HepG2 (cell line): ENCODE data around the gene RNGTT.

Experiments used
- CAMTA2 ChIP-seq: sonication (generic); formaldehyde crosslinking; IDR thresholded peaks from 2 replicates; pipeline ENCODE4 v1.4.0; 2020; ENCODE audit warnings: mild to moderate bottlenecking, missing genetic modification reagents, borderline replicate concordance
- EP300 ChIP-seq, 3 experiments: sonication (generic) in 1 of 3; formaldehyde crosslinking in 1 of 3; IDR thresholded peaks; 2 replicates each; pipeline versions ENCODE4 v1.5.1 to v1.6.1; 2011 to 2020; ENCODE audit warnings: low read depth in 2 of 3, low read length in 2 of 3, borderline replicate concordance in 1 of 3, improper control_type of control experiment in 1 of 3, mild to moderate bottlenecking in 1 of 3, missing genetic modification reagents in 1 of 3, moderate library complexity in 1 of 3
- GABPA ChIP-seq, 2 experiments: IDR thresholded peaks; 2 replicates each; pipeline ENCODE4 v1.6.1; 2011 to 2016; ENCODE audit warnings: low read depth in 2 of 2, low read length in 1 of 2, missing biosample characterization in 1 of 2, missing genetic modification characterization in 1 of 2
- HMGXB4 ChIP-seq, 2 experiments: sonication (generic) in 1 of 2; formaldehyde crosslinking in 1 of 2; IDR thresholded peaks; 2 replicates each; pipeline versions ENCODE4 v1.4.0 to v1.6.1; 2018 to 2020; ENCODE audit warnings: missing genetic modification reagents in 2 of 2, borderline replicate concordance in 1 of 2, low read depth in 1 of 2, mild to moderate bottlenecking in 1 of 2, missing biosample characterization in 1 of 2
- HNRNPLL ChIP-seq: fragments of 200-400 bp; formaldehyde crosslinking; IDR thresholded peaks from 2 replicates; pipeline ENCODE4 v1.6.1; 2017; ENCODE audit warnings: mild to moderate bottlenecking, low read depth, low read length; ENCODE audit not compliant: poor library complexity, severe bottlenecking
- NFE2L1 ChIP-seq: sonication (generic); formaldehyde crosslinking; IDR thresholded peaks from 2 replicates; pipeline ENCODE4 v1.4.0; 2020; ENCODE audit warnings: missing genetic modification reagents, mild to moderate bottlenecking, borderline replicate concordance
- POLR2A ChIP-seq, 2 experiments: IDR thresholded peaks; 2 replicates each; pipeline ENCODE4 v1.6.1; 2011; ENCODE audit warnings: low read depth in 2 of 2, low read length in 2 of 2, mild to moderate bottlenecking in 1 of 2, moderate library complexity in 1 of 2; ENCODE audit not compliant: insufficient read depth in 1 of 2
- ZNF101 ChIP-seq: sonication (generic); formaldehyde crosslinking; IDR thresholded peaks from 2 replicates; pipeline ENCODE4 v1.4.0; 2020; ENCODE audit warnings: mild to moderate bottlenecking, low read depth, missing genetic modification reagents, borderline replicate concordance

- TF ChIP-seq NFE2L1 (CRISPR knock-in tag) (no peak), EP300 (IDR thresholded peaks at IDR 0.05; ENCODE audit: low read depth in 2 of 2, low read length in 2 of 2) (no peak), EP300 (CRISPR knock-in tag; IDR thresholded peaks at IDR 0.05; ENCODE audit: borderline replicate concordance) (no peak), HNRNPLL (no peak), GABPA (IDR thresholded peaks at IDR 0.05; ENCODE audit: low read depth, low read length) (no peak), GABPA (CRISPR knock-in tag; IDR thresholded peaks at IDR 0.05; ENCODE audit: low read depth) (no peak), HMGXB4 (CRISPR knock-in tag; IDR thresholded peaks at IDR 0.05; ENCODE audit: borderline replicate concordance in 1 of 2, low read depth in 1 of 2) (no peak), CAMTA2 (CRISPR knock-in tag) (no peak), ZNF101 (CRISPR knock-in tag) (no peak), POLR2A (IDR thresholded peaks at IDR 0.05; ENCODE audit: insufficient read depth in 1 of 2, low read depth in 2 of 2, low read length in 2 of 2) (no peak)
These were observed 240.7 kb downstream of the RNGTT start for GRCh38 chr6:88722686-88723085.
